Omental fat pad (tissue), 4 donors: ENCODE data around the gene CCDC17. TPM values are rescaled to one million over a fixed set of nuclear protein-coding genes. Genes with fewer than 3 reads are reported as not detected.

Source experiments
- ATAC-seq: fragments of 150-250 bp; one replicate; pipeline ENCODE4 v1.9.1; 2016; ENCODE audit warnings: mild to moderate bottlenecking, moderate library complexity; ENCODE audit not compliant: low FRiP score
- DNase-seq: peaks from one replicate; pipeline ENCODE4 v3.0.0-alpha.2; 2019; ENCODE audit warnings: low spot score
- CTCF ChIP-seq, 3 donors: fragments of 450-650 bp; IDR thresholded peaks; one replicate each; pipeline ENCODE4 v1.5.1; 2016 to 2017; ENCODE audit warnings: antibody characterized with exemption in 3 of 3, mild to moderate bottlenecking in 3 of 3, moderate library complexity in 2 of 3
- total RNA-seq, 4 donors: library from RNA; depleted of rRNA; stranded (reverse); fragments of >200 nt; gene quantifications; one replicate each; pipeline ENCODE4 v1.1.0, GENCODE V29; 2016

Gene CCDC17
- total RNA-seq: 1 to 10 TPM in 3 of 4 donors, under 1 TPM in 1; 0.84 to 8.4 (median 2.7) TPM

DNA sequence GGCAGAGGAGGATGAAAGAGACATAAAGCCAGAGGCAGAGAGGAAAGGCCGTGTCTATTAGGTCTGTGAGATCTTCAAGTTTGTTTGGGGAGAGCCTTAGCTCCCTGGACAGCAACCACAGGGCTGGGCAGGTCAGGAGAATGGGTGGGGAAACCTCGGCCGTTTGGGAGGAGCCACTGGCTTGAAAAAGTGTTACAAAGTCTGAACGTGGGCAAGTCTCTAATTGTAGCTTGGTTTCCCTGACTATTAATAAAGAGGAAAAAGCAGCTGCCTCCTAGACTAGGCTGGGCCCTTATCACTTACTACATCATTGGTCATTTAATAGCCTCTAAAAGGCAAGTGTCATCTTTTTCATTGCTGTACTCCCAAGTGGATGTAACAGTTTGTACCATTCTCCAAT, at the start of gene CCDC17:
Gene CCDC17, minus strand, starts transcription at position 83 of the 400 bp plus-strand sequence. CDS start 145 bp downstream, outside the sequence.
- TF ChIP-seq CTCF (IDR thresholded peaks at IDR 0.05): no peak
- DNase-seq (no peak), ATAC-seq (no peak)

DNA sequence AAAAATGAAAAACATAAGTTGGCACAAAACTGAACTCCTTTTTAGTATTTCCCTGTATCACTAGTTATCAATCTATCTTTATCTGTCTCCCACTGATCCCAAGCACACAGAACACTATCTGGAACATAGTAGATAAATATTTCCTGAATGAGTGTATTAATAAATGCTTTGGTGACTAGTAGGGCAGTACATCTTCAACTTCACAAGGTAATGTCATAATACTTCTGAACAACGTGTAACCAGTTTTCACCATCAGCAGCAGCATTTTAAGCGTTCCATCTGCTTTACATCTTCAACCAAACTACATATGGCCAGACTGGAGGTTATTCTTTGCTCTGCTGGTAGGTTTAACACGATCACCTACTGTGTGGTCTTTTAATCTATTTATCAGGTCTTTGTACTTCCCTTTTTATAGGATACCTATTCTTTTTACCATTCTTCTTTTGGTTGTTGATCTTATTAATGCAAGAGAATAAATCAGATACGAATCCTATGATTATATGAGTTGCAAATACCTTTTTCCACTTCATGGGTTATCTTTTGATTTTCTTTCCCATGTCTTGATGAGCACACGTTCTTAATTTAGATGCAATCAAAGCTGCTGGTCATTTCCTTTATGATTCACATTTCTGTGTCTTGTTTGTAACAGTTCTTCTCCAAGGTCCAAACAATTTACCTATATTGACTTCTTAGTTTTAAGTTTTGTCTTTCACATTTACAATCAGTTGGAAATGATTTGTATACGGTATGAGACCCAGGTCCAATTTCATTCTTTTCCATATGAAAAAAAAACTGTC, 46.2 kb upstream of the CCDC17 start:
- no peak for DNase-seq
- ATAC-seq: no peak
- TF ChIP-seq CTCF (IDR thresholded peaks at IDR 0.05): no peak

DNA sequence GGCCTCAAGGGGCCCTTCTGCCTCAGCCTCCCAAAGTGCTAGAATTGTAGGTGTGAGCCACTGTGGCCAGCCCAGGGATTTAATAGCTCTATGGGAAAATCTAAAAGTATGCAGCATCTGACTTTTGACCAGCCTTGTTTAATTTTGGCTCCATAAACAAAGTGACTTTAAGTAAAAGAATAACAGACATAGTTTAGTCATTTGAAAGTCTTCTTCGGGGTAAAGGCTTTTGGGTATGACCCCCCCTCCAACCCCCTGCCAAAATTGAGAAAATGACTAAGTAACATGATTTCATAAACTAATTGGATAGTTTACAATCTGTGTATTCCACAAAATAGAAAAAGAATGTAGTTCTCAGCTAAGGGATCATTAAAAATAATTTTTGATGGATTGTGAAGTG, 45.5 kb upstream of the CCDC17 start:
- TF ChIP-seq CTCF (IDR thresholded peaks at IDR 0.05): no peak
- DNase-seq (no peak), ATAC-seq (no peak)

- ATAC-seq: no peak
These were observed 44.7 kb upstream of the CCDC17 start for GRCh38 chr1:45668526-45668925.

DNA sequence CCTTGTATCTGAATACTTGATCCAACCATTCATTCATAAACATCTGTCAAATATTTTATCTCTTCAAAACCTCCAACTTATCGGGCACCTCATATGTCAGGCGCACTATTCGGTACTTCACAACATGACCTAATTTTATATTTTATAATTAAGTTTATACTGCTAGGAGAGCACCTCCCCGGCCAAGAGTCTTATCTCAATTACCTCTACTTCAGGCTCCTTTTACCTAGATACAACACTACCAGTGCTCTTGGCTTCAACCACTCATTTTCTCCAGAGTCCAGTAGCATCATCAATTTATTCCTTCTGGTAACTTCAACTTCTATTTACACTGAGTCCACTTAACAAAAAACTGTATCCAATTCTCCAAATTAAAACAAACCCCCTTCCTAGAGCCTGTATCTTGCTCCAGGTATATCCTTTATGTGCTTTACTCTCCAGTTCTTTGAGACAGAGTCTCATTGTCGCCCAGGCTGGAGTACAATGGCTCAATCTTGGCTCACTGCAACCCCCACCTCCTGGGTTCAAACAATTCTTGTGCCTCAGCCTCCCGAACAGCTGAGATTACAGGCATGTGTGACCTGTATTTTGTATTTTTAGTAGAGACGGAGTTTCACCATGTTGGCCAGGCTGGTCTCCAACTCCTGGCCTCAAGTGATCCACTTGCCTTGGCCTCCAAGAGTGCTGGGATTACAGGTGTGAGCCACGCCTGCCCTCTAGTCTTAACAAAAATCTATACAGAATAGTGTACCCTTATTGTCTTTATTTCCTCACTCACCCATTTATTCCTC, 43.7 kb upstream of the CCDC17 start:
- ATAC-seq (no peak), DNase-seq (no peak)
- no peak for TF ChIP-seq CTCF (IDR thresholded peaks at IDR 0.05)

More at GRCh38 chr1:45668526-45668925, 44.7 kb upstream of the CCDC17 start:
- no peak for DNase-seq
- no peak for TF ChIP-seq CTCF (IDR thresholded peaks at IDR 0.05)

DNA sequence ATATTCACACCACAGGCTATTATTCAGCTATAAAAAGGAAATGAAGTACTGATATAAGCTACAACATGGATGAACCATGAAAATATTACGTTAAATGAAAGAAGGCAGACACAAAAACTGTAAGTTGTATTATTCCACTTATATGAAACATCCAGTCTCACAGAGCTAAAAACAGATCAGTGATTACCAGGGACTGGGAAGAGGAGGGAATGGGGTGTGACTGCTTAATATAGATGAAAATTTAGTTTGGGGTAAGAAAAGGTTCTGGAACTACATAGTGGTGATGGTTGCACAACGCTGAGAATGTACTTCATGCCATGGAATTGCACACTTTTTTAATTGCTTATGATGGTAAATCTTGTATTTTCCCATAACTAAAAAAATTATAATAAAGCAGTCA, 43.0 kb upstream of the CCDC17 start:
- TF ChIP-seq CTCF (IDR thresholded peaks at IDR 0.05): no peak
- no peak for ATAC-seq
- no peak for DNase-seq
